Mucosa of gallbladder (tissue), 1 donor: ENCODE results near the gene CTH. TPM values are rescaled to one million over a fixed set of nuclear protein-coding genes. Genes with fewer than 3 reads are reported as not detected.
"Not testable (repeated sequence)": the region's sequence is repeated elsewhere in the genome, so short reads cannot be mapped to it uniquely, and the experiment has no call there.

ENCODE experiments used
- DNase-seq: peaks from one replicate; pipeline ENCODE4 v3.0.0-alpha.2; 2020; ENCODE audit warnings: low spot score
- total RNA-seq: library from RNA; stranded (reverse); gene quantifications from one replicate; pipeline ENCODE4 v1.2.1, GENCODE V29; 2021
- donor health status: DM: no; HTN: no; CAD: no.

Gene CTH
- total RNA-seq, 1 donor from 2014 or later = 7.2 TPM

DNA sequence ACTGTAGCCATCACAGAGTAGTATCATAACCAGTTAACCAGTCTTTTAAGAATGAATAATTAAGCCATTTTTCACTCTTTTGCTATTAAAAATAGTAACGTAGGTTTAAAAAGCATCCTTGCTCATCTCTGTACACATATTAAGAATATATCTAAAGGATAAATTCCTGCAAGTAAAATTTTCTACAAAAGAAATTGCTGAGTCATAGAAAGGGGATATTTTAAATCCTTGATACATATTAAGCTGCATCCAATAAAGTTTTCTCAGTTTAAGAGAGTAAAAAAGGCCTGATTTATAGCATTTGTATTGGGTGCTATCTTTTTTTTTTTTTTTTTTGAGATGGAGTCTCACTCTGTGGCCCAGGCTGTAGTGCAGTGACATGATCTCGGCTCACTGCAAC, 1.9 kb upstream of the CTH start:
- DNase-seq = no peak

- no peak for DNase-seq
Observed at GRCh38 chr1:70411360-70411844, 334 bp downstream of the CTH start.

GRCh38 chr1:70415882-70416281, 4.8 kb downstream of the CTH start:
- DNase-seq = no peak

DNA sequence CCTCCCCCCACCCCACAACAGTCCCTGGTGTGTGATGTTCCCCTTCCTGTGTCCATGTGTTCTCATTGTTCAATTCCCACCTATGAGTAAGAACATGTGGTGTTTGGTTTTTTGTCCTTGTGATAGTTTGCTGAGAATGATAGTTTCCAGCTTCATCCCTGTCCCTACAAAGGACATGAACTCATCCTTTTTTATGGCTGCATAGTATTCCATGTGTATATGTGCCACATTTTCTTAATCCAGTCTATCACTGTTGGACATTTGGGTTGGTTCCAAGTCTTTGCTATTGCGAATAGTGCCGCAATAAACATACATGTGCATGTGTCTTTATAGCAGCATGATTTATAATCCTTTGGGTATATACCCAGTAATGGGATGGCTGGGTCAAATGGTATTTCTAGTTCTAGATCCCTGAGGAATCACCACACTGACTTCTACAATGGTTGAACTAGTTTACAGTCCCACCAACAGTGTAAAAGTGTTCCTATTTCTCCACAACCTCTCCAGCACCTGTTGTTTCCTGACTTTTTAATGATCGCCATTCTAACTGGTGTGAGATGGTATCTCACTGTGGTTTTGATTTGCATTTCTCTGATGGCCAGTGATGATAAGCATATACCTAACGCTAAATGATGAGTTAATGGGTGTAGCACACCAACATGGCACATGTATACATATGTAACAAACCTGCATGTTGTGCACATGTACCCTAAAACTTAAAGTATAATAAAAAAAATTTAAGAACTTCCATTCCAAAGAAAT, 8.1 kb downstream of the CTH start:
- DNase-seq = not testable (repeated sequence)

DNA sequence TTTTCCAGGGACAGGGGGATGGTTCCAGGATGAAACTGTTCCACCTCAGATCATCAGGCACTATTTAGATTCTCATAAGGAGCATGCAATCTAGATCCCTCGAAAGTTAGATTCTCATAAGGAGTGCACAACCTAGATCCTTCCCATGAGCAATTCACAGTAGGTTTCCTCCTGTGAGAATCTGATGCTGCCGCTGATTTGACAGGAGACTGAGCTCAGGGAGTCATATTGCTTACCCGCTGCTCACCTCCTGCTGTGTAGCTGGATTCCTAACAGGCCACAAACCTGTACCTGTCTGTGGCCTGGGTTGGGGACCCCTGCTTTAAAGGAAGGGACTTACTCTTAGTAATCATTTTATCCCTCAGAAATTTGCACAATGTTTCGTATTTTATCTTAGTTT, 9.3 kb downstream of the CTH start:
- no peak for DNase-seq

DNA sequence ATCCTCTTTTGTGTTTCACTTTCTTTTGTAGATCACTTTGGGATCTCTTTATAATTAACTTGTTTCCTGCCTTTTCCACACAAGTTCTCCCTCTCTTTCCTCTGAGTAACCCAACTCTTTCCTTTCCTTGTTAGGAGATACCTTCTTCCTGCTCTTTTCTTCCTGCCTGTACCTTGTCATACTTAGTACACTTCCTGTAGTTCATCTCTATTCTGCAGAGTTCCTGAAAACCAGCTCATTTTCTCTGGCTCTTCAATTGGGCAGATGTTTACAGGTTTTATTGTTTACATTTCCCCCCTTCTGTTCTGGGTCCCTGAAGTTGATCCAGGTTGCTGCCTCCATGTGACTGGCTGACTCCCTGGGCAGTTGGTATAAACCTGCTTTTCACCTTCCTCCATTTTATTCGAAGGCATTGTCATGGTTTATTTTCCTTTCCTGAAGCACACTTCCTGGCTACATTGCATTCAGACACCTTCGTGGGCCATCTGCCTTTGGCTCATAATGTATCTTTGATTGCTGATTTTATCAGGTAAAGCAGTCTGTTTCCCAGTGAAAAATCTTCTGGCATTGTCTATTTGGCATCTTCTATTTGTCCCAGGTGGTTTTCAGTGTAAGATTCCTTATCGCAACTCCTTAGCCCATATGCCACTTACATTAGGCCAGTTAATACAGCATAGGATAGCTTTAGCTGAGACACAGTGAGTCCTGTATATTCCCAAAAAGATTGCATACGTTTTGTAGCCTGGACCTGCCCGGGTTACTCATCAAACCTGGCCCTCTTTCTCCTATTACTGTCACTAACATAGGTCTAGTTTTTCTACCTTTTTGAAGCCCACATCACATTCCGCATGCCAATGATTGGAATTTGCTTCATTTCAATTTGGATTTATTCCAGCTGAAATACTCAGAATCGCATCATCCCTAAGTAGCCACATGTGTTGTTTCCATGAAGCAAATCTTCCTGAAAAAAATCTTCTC, 15.4 kb downstream of the CTH start:
- DNase-seq = no peak

GRCh38 chr1:70427976-70428375, 16.9 kb downstream of the CTH start:
- DNase-seq = no peak

GRCh38 chr1:70429219-70429618, 18.2 kb downstream of the CTH start:
- no peak for DNase-seq

DNA sequence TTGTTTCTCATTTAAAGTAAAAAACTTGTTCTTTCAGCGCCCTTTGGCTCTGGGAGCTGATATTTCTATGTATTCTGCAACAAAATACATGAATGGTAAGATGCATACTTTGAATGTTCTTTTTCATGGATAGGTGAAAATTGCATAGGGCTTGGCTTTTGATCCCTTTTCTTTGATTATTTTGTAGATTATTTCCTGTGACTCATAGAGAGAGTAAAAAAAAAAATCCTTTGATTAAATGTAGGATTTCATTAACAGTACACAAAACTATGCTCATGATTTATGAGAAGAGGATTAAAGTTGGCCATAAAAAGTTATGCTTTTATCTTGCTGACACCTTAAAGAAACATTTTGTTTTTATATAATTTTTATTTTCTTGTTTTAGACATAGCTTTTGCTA, 18.7 kb downstream of the CTH start:
- DNase-seq = no peak

GRCh38 chr1:70431317-70431716, 20.2 kb downstream of the CTH start:
- DNase-seq = no peak

GRCh38 chr1:70431874-70432273, 20.8 kb downstream of the CTH start:
- DNase-seq = no peak

DNA sequence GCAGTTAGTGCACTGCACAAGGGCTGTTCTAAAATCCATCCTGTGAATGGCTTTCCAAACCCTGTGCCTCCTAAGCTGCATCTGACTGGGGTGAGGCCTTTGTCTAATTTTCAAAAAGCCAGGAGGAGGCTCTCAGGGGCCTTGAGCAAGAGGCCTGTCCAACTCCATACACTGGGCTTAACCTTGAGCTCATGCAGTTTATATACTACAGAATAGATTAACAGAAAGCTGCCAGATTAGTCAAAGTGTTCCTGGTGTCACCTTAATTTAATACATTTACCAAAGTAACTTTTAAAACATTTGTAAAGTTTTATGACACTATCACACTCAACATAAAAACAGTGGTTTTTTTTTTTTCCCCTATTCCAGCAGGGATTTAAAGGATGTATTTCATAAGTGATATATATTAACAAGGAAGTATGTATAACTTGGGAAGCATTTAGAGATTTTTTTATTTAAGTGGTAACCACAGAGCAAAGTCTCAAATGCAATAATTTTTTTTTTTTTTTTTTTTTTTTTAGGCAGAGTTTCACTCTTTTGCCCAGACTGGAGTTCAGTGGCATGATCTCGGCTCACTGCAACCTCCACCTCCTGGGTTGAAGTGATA, 23.3 kb downstream of the CTH start:
- no peak for DNase-seq

DNA sequence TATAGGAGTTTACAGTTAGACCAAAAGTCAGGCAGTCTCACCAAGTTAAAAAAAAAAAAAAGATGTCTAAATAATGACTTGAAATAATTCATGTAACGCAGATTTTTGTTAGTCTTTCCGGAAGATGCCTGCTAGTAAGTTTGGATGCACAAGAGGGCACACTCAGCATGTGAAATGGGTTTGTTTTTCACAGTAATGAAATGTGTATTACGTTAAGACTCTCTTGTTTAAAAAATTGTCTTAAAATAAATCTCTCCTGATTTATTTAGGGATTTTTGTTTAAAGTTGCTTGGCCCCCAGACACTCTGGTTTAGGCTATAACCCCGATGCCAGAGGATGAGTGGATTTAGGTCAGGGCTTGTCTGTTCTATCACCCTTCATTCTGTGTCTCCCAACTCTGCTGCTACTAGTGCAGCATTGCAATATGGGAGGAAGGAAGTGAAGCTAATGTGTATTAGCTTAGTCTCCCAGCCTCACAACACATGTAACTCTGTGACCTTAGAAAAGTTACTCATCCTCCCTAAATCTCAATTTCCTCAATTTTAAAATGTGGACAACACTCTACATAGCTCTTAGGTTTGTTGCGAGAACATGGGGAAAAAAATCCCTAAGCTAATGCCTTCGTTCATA, 25.7 kb downstream of the CTH start:
- DNase-seq = no peak

GRCh38 chr1:70438529-70438928, 27.5 kb downstream of the CTH start:
- DNase-seq = no peak

- DNase-seq = no peak
Observed at GRCh38 chr1:70440642-70441391, 29.7 kb downstream of the CTH start.

DNA sequence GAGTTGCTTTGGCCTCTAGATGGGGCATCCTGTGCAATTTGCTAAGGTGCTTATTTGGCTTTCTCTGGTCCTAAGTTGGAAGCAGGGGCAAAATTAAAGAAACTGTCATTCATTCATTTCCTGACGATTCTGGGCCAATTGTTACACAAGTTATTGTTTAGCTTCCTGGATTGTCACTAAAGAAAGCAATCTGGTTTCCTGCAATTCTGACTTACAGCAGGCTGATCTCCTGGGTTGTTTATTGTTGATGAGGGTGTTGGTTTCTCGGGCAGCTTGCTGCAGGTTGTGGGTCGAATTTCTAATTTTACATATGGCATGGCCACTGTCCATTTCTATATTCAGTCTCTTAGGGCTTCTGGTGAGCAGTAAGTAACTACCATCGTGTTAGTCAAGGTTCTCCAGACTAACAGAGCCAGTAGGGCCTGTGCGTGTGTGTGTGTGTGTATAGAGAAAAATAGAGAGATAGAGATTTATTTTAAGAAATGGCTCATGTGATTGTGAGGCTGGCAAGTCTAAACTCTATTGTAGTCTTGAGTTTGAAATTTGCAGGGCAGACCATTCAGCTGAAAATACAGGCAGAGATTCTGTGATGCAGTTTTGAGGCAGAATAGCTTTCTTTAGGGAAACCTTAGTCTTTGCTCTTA, 30.4 kb downstream of the CTH start:
- no peak for DNase-seq

DNA sequence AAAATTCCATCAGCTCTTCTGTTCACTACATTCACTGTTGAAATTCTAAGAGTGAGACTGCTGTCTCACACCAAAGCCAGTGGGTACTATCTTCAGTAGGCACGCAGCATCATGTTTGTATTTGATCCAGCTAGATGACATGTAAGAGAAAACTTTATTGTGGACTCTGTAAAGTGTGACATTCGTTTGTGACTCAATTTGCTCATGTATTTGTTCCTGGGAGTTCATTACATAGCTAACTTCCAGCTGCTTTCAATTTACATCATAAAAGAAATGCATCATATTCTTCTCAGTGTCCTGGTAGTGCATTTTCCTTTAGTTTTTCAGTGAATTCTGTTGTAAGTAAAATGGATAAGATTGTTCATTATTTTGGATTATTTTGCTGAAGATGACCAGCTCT, 31.4 kb downstream of the CTH start:
- no peak for DNase-seq

DNA sequence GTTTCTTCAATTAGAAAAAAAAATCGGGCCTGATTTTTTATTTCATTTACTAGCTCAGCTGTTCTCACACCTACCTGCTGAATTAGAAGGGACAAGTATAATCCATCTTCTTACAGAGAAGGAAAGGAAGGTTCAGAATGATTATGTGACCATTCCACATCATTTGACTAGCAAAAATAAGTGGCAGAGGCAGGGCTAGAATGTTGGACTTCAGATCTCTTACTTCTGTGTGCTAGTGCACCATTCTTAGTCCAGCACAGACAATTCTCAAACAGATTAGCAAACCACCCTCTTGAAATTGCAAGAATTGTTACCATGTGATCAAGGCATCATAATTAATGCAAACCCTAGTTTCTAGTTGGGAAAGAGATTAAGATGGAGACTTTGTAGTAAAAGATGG, 32.7 kb downstream of the CTH start:
- no peak for DNase-seq

- DNase-seq = no peak
Observed at GRCh38 chr1:70449049-70449448, 38.0 kb downstream of the CTH start.

GRCh38 chr1:70452164-70452939, 41.3 kb downstream of the CTH start:
- DNase-seq = not testable (repeated sequence)
